D721Med (cell line): ENCODE results near the gene RHOB.

Experiments used
- DNase-seq: peaks from one replicate; pipeline ENCODE4 v3.0.0; 2011; ENCODE audit warnings: low spot score; ENCODE audit not compliant: insufficient read length
- FAIRE-seq: peaks from 2 replicates; lab custom pipeline; 2011; peaks lifted over from hg19 to GRCh38; lab: Jason Lieb, UNC
- TF ChIP-seq, protein P1 (sequence below): IDR thresholded peaks from 2 replicates; pipeline ENCODE4 v1.5.1; 2012; ENCODE audit warnings: mild to moderate bottlenecking, control low read depth; ENCODE audit not compliant: insufficient read depth; ENCODE audit errors: missing control alignments

RHOB gene

DNA sequence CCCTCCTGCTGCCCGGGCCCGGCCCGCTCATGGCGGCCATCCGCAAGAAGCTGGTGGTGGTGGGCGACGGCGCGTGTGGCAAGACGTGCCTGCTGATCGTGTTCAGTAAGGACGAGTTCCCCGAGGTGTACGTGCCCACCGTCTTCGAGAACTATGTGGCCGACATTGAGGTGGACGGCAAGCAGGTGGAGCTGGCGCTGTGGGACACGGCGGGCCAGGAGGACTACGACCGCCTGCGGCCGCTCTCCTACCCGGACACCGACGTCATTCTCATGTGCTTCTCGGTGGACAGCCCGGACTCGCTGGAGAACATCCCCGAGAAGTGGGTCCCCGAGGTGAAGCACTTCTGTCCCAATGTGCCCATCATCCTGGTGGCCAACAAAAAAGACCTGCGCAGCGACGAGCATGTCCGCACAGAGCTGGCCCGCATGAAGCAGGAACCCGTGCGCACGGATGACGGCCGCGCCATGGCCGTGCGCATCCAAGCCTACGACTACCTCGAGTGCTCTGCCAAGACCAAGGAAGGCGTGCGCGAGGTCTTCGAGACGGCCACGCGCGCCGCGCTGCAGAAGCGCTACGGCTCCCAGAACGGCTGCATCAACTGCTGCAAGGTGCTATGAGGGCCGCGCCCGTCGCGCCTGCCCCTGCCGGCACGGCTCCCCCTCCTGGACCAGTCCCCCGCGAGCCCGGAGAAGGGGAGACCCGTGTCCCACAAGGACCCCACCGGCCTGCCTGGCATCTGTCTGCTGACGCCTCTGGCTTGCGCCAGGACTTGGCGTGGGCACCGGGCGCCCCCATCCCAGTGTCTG, 767 bp downstream of the RHOB start:
- TF ChIP-seq, protein P1, sequence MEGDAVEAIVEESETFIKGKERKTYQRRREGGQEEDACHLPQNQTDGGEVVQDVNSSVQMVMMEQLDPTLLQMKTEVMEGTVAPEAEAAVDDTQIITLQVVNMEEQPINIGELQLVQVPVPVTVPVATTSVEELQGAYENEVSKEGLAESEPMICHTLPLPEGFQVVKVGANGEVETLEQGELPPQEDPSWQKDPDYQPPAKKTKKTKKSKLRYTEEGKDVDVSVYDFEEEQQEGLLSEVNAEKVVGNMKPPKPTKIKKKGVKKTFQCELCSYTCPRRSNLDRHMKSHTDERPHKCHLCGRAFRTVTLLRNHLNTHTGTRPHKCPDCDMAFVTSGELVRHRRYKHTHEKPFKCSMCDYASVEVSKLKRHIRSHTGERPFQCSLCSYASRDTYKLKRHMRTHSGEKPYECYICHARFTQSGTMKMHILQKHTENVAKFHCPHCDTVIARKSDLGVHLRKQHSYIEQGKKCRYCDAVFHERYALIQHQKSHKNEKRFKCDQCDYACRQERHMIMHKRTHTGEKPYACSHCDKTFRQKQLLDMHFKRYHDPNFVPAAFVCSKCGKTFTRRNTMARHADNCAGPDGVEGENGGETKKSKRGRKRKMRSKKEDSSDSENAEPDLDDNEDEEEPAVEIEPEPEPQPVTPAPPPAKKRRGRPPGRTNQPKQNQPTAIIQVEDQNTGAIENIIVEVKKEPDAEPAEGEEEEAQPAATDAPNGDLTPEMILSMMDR = no peak
- FAIRE-seq (no peak), DNase-seq (no peak)

- DNase-seq (no peak), FAIRE-seq (no peak)
- TF ChIP-seq, protein P1 = no peak
Observed at GRCh38 chr2:20448246-20448976, 1.5 kb downstream of the RHOB start.

DNA sequence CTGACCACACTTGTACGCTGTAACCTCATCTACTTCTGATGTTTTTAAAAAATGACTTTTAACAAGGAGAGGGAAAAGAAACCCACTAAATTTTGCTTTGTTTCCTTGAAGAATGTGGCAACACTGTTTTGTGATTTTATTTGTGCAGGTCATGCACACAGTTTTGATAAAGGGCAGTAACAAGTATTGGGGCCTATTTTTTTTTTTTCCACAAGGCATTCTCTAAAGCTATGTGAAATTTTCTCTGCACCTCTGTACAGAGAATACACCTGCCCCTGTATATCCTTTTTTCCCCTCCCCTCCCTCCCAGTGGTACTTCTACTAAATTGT, 2.1 kb downstream of the RHOB start:
- TF ChIP-seq, protein P1 = no peak
- DNase-seq (no peak), FAIRE-seq (no peak)

DNA sequence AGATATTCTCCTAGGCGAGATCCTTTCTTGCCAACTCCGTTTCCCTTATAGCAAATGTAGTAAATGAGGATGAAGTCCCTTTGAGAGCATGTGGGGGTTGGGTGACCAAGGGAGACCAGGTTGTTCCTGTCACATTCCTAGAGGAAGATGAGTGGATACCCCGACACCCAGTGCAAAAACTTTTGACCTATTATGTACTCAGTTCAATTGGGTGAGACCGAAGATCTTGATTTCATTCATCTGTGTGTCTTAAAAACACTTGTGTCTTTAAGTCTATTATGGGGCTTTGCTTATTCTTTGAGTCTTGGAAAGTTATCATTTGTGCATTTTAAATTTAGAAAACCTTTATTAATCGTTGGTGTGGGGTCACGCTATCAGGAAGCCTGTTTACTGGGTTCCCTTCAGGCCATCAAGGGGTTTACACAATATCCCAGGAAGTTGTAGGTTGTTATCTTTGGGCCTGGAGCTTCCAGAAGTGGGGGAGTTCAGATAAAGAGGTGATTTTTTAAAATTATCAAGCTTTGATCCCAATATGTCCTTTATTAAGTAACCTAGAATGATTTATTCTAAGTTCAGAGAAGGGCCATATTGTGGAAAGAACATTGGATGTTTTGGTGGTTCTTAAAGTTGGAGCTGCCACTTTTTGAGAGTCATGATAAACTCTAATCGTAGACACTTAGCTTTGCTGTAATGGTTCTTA, 2.8 kb downstream of the RHOB start:
- FAIRE-seq (no peak), DNase-seq (no peak)
- TF ChIP-seq, protein P1 = no peak

- FAIRE-seq = no peak
- DNase-seq = no peak
- TF ChIP-seq, protein P1 = no peak
Observed at GRCh38 chr2:20450201-20450999, 3.5 kb downstream of the RHOB start.

DNA sequence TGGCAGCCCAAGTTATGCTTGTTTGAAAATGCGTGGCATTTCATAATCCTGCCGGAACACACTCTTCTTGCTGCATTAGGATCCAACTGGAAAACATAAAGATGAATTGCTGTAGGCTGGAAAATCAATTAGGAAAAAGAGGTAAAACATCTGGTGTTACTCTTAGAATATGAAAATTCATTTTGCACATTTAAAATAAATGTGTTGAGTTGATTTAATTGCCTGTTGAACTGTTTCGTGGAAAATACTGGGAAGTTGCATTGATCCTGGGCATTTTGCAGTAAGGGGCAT, 4.1 kb downstream of the RHOB start:
- DNase-seq = no peak
- FAIRE-seq = no peak
- TF ChIP-seq, protein P1 = no peak
